HepG2 (cell line): Measurements from ENCODE around the gene CLCN2. TPM values are rescaled to one million over a fixed set of nuclear protein-coding genes. Genes with fewer than 3 reads are reported as not detected.

Experiments
- BCL6 ChIP-seq: IDR thresholded peaks from 2 replicates; pipeline ENCODE4 v1.6.1; 2016; ENCODE audit warnings: missing genetic modification reagents, missing compliant biosample characterization
- CCAR2 ChIP-seq: fragments of 200-400 bp; formaldehyde crosslinking; optimal IDR thresholded peaks from 2 replicates; pipeline ENCODE3; 2018; ENCODE audit warnings: low read depth, mild to moderate bottlenecking, low read length, moderate library complexity
- CREM ChIP-seq, 2 experiments: sonication (generic) in 1 of 2; formaldehyde crosslinking in 1 of 2; IDR thresholded peaks; 2 replicates each; pipeline versions ENCODE4 v1.4.0 to v1.6.1; 2016 to 2020; ENCODE audit warnings: antibody characterized with exemption in 1 of 2, mild to moderate bottlenecking in 1 of 2, missing genetic modification reagents in 1 of 2
- ETV6 ChIP-seq: sonication (generic); formaldehyde crosslinking; conservative IDR thresholded peaks from 2 replicates; pipeline ENCODE4 v1.4.0; 2020; ENCODE audit warnings: missing genetic modification reagents
- FOXK2 ChIP-seq: fragments of 450-650 bp; IDR thresholded peaks from 2 replicates; pipeline ENCODE4 v1.6.1; 2016
- FOXP1 ChIP-seq, 2 experiments: fragments of 450-650 bp in 1 of 2; IDR thresholded peaks; 2 replicates each; pipeline ENCODE4 v1.6.1; 2017 to 2018; ENCODE audit warnings: antibody characterized with exemption in 1 of 2
- GABPB1 ChIP-seq: IDR thresholded peaks from 2 replicates; pipeline ENCODE4 v1.6.1; 2016; ENCODE audit warnings: mild to moderate bottlenecking, missing genetic modification reagents, moderate library complexity, missing compliant biosample characterization
- GTF3A ChIP-seq: sonication (generic); formaldehyde crosslinking; conservative IDR thresholded peaks from 2 replicates; pipeline ENCODE4 v1.4.0; 2020; ENCODE audit warnings: mild to moderate bottlenecking, missing genetic modification reagents
- HCFC1 ChIP-seq: fragments of 150-350 bp; IDR thresholded peaks from 2 replicates; pipeline ENCODE4 v1.6.1; 2014; ENCODE audit warnings: low read depth, low read length
- MXD1 ChIP-seq: sonication (generic); formaldehyde crosslinking; IDR thresholded peaks from 2 replicates; pipeline ENCODE4 v1.4.0; 2020; ENCODE audit warnings: mild to moderate bottlenecking, missing genetic modification reagents
- PHB2 ChIP-seq: fragments of 450-650 bp; IDR thresholded peaks from 2 replicates; pipeline ENCODE4 v1.6.1; 2018; ENCODE audit not compliant: partially characterized antibody
- PHF8 ChIP-seq: sonication (generic); formaldehyde crosslinking; IDR thresholded peaks from 2 replicates; pipeline ENCODE4 v1.5.0; 2020; ENCODE audit warnings: missing genetic modification reagents
- PITX1 ChIP-seq: sonication (generic); formaldehyde crosslinking; IDR thresholded peaks from 2 replicates; pipeline ENCODE4 v1.5.1; 2020; ENCODE audit warnings: mild to moderate bottlenecking, missing genetic modification reagents
- PRPF4 ChIP-seq: fragments of 200-400 bp; formaldehyde crosslinking; IDR thresholded peaks from 2 replicates; pipeline ENCODE4 v1.6.1; 2016; ENCODE audit warnings: low read length, low read depth; ENCODE audit not compliant: poor library complexity, severe bottlenecking
- RARA ChIP-seq: IDR thresholded peaks from 2 replicates; pipeline ENCODE4 v1.6.1; 2016; ENCODE audit warnings: missing genetic modification reagents, missing compliant biosample characterization
- SAP130 ChIP-seq: IDR thresholded peaks from 2 replicates; pipeline ENCODE4 v1.6.1; 2016; ENCODE audit warnings: low read depth
- SP140L ChIP-seq: sonication (generic); formaldehyde crosslinking; IDR thresholded peaks from 2 replicates; pipeline ENCODE4 v1.4.0; 2020; ENCODE audit warnings: missing genetic modification reagents, borderline replicate concordance
- TFAP4 ChIP-seq: sonication (generic); IDR thresholded peaks from 2 replicates; pipeline ENCODE4 v1.6.1; 2016; ENCODE audit warnings: low read depth, borderline replicate concordance
- ZFP36L2 ChIP-seq: sonication (generic); formaldehyde crosslinking; IDR thresholded peaks from 2 replicates; pipeline ENCODE4 v1.4.0; 2020; ENCODE audit warnings: missing genetic modification reagents
- ZNF143 ChIP-seq: sonication (generic); formaldehyde crosslinking; IDR thresholded peaks from 2 replicates; pipeline ENCODE4 v1.4.0; 2020; ENCODE audit warnings: missing genetic modification reagents
- ZNF180 ChIP-seq: sonication (generic); formaldehyde crosslinking; IDR thresholded peaks from 2 replicates; pipeline ENCODE4 v1.4.0; 2020; ENCODE audit warnings: low read depth, missing genetic modification reagents, borderline replicate concordance
- ZNF446 ChIP-seq: sonication (generic); formaldehyde crosslinking; IDR thresholded peaks from 2 replicates; pipeline ENCODE4 v1.5.0; 2020; ENCODE audit warnings: mild to moderate bottlenecking, missing genetic modification reagents
- ZNF614 ChIP-seq: IDR thresholded peaks from 2 replicates; pipeline ENCODE4 v1.6.1; 2018; ENCODE audit warnings: missing biosample characterization, missing genetic modification reagents, inconsistent platforms, borderline replicate concordance
- ZNF687 ChIP-seq: sonication (generic); formaldehyde crosslinking; IDR thresholded peaks from 2 replicates; pipeline ENCODE4 v1.5.1; 2020; ENCODE audit warnings: mild to moderate bottlenecking, missing genetic modification reagents, moderate library complexity
- ZNF724P ChIP-seq: sonication (generic); formaldehyde crosslinking; IDR thresholded peaks from 2 replicates; pipeline ENCODE4 v1.8.0; 2022; ENCODE audit warnings: missing genetic modification reagents, borderline replicate concordance
- ZNF850 ChIP-seq: sonication (generic); formaldehyde crosslinking; conservative IDR thresholded peaks from 2 replicates; pipeline ENCODE4 v1.9.0; 2021; ENCODE audit warnings: mild to moderate bottlenecking, missing genetic modification reagents
- ZSCAN12 ChIP-seq: sonication (generic); formaldehyde crosslinking; IDR thresholded peaks from 2 replicates; pipeline ENCODE4 v1.9.0; 2021; ENCODE audit warnings: mild to moderate bottlenecking, missing genetic modification reagents
- polyA plus RNA-seq, 8 experiments: library from polyadenylated mRNA; depleted of rRNA in 3 of 8; stranded (reverse) in 7 of 8; unstranded in 1 of 8; fragments of >200 nt; fragmentation: Illumina TruSeq in 4 of 8; extraction: Trizol in 4 of 8; gene quantifications; 2 replicates each; pipeline versions ENCODE4 v1.2.1 to v1.2.3, GENCODE V29; 2011 to 2016; ENCODE audit warnings: low read depth in 4 of 8, missing spikeins in 1 of 8, mixed read lengths in 1 of 8; ENCODE audit not compliant: insufficient read depth in 1 of 8
- total RNA-seq, 5 experiments: library from RNA; depleted of rRNA; stranded (reverse); fragments of >200 nt; fragmentation: Illumina TruSeq; extraction: Trizol; gene quantifications; 2 replicates each; pipeline ENCODE4 v1.2.3, GENCODE V29; 2016; ENCODE audit warnings: low read depth in 1 of 5

The CLCN2 gene
- total and polyA plus RNA-seq, 2 of the 13 experiments (the other 11 are each of a cell fraction or from before 2014, with no cell fraction given) = 11.4 to 13.5 TPM

- TF ChIP-seq ZNF687 (peak; percentile 66), SP140L (CRISPR knock-in tag) (no peak), CCAR2 (no peak), CREM (IDR thresholded peaks at IDR 0.05) (peak; percentile 38; the same call in 1 of the 2 replicates), CREM (CRISPR knock-in tag; IDR thresholded peaks at IDR 0.05) (no peak), GTF3A (CRISPR knock-in tag) (no peak), PRPF4 (no peak), ETV6 (no peak), ZNF850 (CRISPR knock-in tag) (0 out of 2 replicates have a peak, but pooled peaks have one; percentile 67), ZNF724P (CRISPR knock-in tag) (0 out of 2 replicates have a peak, but pooled peaks have one; percentile 43), ZNF180 (no peak), MXD1 (CRISPR knock-in tag) (0 out of 2 replicates have a peak, but pooled peaks have one; percentile 27), FOXK2 (no peak), SAP130 (CRISPR knock-in tag) (peak; percentile 31), ZNF143 (CRISPR knock-in tag) (peak; percentile 89), TFAP4 (peak; percentile 52), ZFP36L2 (CRISPR knock-in tag) (no peak), HCFC1 (peak; percentile 60; the same call in 1 of the 2 replicates), GABPB1 (CRISPR knock-in tag) (peak; percentile 72), ZNF446 (CRISPR knock-in tag) (no peak), FOXP1 (IDR thresholded peaks at IDR 0.05) (no peak), FOXP1 (CRISPR knock-in tag; IDR thresholded peaks at IDR 0.05) (no peak), BCL6 (no peak), PITX1 (CRISPR knock-in tag) (0 out of 2 replicates have a peak, but pooled peaks have one; percentile 5), PHF8 (CRISPR knock-in tag) (peak; percentile 64), ZNF614 (no peak), PHB2 (no peak), ZSCAN12 (CRISPR knock-in tag) (no peak), RARA (CRISPR knock-in tag) (0 out of 2 replicates have a peak, but pooled peaks have one; percentile 4)
These were observed 24.6 kb downstream of the CLCN2 start (continued) for GRCh38 chr3:184336547-184337398.
